Loucy (cell line): Measurements from ENCODE around the gene HYAL3.
A peak's percentile ranks its signal among the peaks of the same experiment; 100 is the strongest.

ENCODE experiments used
- H2AFZ ChIP-seq: fragments of 200-600 bp; sonication (generic); 2 replicates; pipeline ENCODE4 v1.6.0; 2016; ENCODE audit warnings: antibody characterized with exemption, mild to moderate bottlenecking, low read length, moderate library complexity
- H3F3A ChIP-seq: fragments of 200-600 bp; 2 replicates; pipeline ENCODE4 v1.6.0; 2016; ENCODE audit warnings: antibody characterized with exemption, low read depth, mild to moderate bottlenecking
- H3K27me3 ChIP-seq: fragments of 200-600 bp; sonication (generic); 2 replicates; pipeline ENCODE4 v1.6.1; 2014; ENCODE audit warnings: low read length, mild to moderate bottlenecking; ENCODE audit not compliant: insufficient read depth, poor library complexity, severe bottlenecking
- H3K36me3 ChIP-seq: fragments of 200-600 bp; sonication (generic); 2 replicates; pipeline ENCODE4 v1.6.1; 2016; ENCODE audit warnings: low read length; ENCODE audit not compliant: insufficient read depth
- H3K4me1 ChIP-seq: fragments of 200-600 bp; sonication (generic); 2 replicates; pipeline ENCODE4 v1.5.1; 2014; ENCODE audit warnings: low read length, mild to moderate bottlenecking; ENCODE audit not compliant: insufficient read depth, poor library complexity, severe bottlenecking
- H3K4me2 ChIP-seq: fragments of 200-600 bp; sonication (generic); 2 replicates; pipeline ENCODE4 v1.6.0; 2014; ENCODE audit warnings: antibody characterized with exemption, low read length, low read depth, mild to moderate bottlenecking; ENCODE audit not compliant: poor library complexity, severe bottlenecking
- H3K4me3 ChIP-seq: fragments of 200-600 bp; sonication (generic); 2 replicates; pipeline ENCODE4 v1.5.1; 2014; ENCODE audit warnings: low read length, mild to moderate bottlenecking, mixed read lengths; ENCODE audit not compliant: poor library complexity, severe bottlenecking
- H3K79me2 ChIP-seq: fragments of 200-600 bp; sonication (generic); 2 replicates; pipeline ENCODE4 v1.6.1; 2014; ENCODE audit warnings: low read length; ENCODE audit not compliant: insufficient read depth
- H3K9ac ChIP-seq: fragments of 200-600 bp; sonication (generic); 2 replicates; pipeline ENCODE4 v1.6.0; 2014; ENCODE audit warnings: mild to moderate bottlenecking, low read depth, low read length, moderate library complexity; ENCODE audit not compliant: poor library complexity, severe bottlenecking
- H3K9me2 ChIP-seq: fragments of 200-600 bp; sonication (generic); replicated peaks from 2 replicates; pipeline ENCODE4 v1.6.1; 2016; ENCODE audit warnings: low read depth, low read length, mixed read lengths
- H3K9me3 ChIP-seq: fragments of 200-600 bp; sonication (generic); 2 replicates; pipeline ENCODE4 v1.6.1; 2014; ENCODE audit warnings: mild to moderate bottlenecking, antibody characterized with exemption, low read length, low read depth; ENCODE audit not compliant: insufficient read depth
- H4K20me1 ChIP-seq: fragments of 200-600 bp; sonication (generic); 2 replicates; pipeline ENCODE4 v1.6.0; 2014; ENCODE audit warnings: antibody characterized with exemption, low read length, mild to moderate bottlenecking; ENCODE audit not compliant: insufficient read depth, poor library complexity, severe bottlenecking
- EZH2phosphoT487 ChIP-seq: fragments of 200-600 bp; IDR thresholded peaks from 2 replicates; pipeline ENCODE4 v1.6.1; 2018; ENCODE audit warnings: antibody characterized with exemption, mild to moderate bottlenecking, moderate library complexity, borderline replicate concordance
- TF ChIP-seq, protein P1 (sequence below): fragments of 200-600 bp; sonication (generic); conservative IDR thresholded peaks from 2 replicates; pipeline ENCODE4 v1.5.1; 2014; ENCODE audit warnings: mild to moderate bottlenecking, antibody characterized with exemption, low read length

Gene HYAL3

DNA sequence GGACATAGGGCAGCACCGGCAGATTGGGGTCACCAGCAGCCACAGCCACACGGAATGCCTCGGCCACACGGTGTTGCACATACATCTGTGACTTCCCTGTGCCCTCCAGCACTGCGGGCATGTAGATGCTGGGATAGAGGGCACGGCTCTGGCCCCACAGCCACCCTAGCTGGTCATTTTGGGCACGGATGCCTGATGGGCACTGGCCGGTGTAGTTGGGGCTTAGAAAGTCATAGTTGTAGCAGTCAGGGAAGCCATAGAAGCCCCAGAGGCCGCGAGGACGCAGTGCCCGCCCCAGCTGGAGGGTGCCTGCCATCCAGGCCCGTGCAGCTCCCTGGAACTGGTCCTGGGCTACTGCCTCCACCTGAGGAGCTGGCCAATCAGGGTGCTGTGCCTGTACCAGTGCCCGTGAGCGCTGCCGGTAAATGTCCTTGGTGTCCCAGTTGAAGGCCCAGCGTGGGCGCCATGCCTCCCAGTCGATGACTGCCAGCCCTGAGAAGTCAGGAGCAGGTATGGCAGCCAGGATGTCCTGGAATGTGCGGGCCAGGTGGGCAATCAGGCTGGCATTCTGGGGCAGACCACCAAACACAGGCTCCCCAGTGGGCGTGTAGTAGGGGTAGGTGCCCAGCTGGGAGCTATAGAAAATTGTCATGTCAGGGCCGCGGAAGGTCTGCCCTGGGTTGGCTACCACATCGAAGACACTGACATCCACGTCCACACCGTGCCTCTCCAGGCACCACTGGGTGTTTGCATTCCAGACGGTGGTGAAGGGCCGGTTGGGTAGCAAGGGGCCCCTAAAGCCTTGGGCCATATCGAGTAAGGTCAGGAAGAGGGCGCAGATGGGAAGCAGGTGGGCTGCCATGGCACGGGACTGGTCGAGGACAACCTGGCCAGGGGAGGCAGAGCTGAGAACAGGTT, 3.1 kb upstream of the HYAL3 start:
- H3K4me2 ChIP-seq: no peak overlapping the region
- peaks cover 13% of the 10 kb centered on the region; the same call in 1 of the 2 replicates for H3K79me2 ChIP-seq
- H3K36me3 ChIP-seq: no peaks in the 10 kb centered on the region
- peaks cover 16% of the 10 kb centered on the region for H3K4me1 ChIP-seq
- no peaks in the 10 kb centered on the region for H3F3A ChIP-seq
- TF ChIP-seq, protein P1, sequence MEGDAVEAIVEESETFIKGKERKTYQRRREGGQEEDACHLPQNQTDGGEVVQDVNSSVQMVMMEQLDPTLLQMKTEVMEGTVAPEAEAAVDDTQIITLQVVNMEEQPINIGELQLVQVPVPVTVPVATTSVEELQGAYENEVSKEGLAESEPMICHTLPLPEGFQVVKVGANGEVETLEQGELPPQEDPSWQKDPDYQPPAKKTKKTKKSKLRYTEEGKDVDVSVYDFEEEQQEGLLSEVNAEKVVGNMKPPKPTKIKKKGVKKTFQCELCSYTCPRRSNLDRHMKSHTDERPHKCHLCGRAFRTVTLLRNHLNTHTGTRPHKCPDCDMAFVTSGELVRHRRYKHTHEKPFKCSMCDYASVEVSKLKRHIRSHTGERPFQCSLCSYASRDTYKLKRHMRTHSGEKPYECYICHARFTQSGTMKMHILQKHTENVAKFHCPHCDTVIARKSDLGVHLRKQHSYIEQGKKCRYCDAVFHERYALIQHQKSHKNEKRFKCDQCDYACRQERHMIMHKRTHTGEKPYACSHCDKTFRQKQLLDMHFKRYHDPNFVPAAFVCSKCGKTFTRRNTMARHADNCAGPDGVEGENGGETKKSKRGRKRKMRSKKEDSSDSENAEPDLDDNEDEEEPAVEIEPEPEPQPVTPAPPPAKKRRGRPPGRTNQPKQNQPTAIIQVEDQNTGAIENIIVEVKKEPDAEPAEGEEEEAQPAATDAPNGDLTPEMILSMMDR: no peak
- no peak for TF ChIP-seq EZH2phosphoT487
- H3K4me3 ChIP-seq: no peak overlapping the region
- no peaks in the 10 kb centered on the region for H3K27me3 ChIP-seq
- H4K20me1 ChIP-seq: peaks cover 3% of the 10 kb centered on the region
- H3K9me2 ChIP-seq: no peaks in the 10 kb centered on the region
- H3K9me3 ChIP-seq: no peaks in the 10 kb centered on the region
- H3K9ac ChIP-seq: no peak overlapping the region
- H2AFZ ChIP-seq: no peak overlapping the region

DNA sequence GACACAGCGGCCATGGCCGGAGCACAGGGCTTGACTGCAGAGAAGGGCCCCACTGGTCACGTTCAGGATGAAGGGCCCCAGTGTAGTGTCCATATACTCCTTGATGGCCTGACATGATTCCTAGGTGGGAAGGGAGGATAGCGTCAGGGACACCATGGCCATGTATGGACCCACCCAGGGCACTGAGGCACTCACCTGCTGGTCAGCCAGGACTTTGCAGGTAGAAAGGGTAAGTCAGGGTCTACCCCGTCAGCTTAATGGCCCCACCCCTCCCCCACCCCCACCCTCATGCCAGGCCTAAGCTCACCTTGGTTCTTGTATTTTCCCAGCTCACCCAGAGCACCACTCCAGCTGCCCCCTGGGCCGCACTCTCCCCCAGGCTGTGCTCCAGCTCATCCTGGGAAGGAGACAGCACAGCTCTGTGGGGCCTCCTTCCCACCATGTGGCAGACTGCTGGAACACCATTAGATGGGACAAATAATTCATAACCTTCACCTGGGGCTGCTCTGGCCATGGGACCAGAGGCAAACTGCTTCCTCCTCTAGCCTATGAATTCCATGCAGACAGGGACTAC, 1.6 kb upstream of the HYAL3 start:
- Histone ChIP-seq H2AFZ (no peak overlapping the region), H3K9me2 (no peaks in the 10 kb centered on the region), H3K9me3 (no peaks in the 10 kb centered on the region), H3K4me1 (peaks cover 17% of the 10 kb centered on the region), H3F3A (no peaks in the 10 kb centered on the region), H4K20me1 (peaks cover 3% of the 10 kb centered on the region), H3K36me3 (no peaks in the 10 kb centered on the region), H3K9ac (peak overlapping the region; percentile 82), H3K4me2 (peak overlapping the region; percentile 92), H3K4me3 (peak overlapping the region; percentile 78), H3K79me2 (peaks cover 19% of the 10 kb centered on the region; the same call in 1 of the 2 replicates), H3K27me3 (no peaks in the 10 kb centered on the region)
- TF ChIP-seq, protein P1: no peak
- no peak for TF ChIP-seq EZH2phosphoT487

DNA sequence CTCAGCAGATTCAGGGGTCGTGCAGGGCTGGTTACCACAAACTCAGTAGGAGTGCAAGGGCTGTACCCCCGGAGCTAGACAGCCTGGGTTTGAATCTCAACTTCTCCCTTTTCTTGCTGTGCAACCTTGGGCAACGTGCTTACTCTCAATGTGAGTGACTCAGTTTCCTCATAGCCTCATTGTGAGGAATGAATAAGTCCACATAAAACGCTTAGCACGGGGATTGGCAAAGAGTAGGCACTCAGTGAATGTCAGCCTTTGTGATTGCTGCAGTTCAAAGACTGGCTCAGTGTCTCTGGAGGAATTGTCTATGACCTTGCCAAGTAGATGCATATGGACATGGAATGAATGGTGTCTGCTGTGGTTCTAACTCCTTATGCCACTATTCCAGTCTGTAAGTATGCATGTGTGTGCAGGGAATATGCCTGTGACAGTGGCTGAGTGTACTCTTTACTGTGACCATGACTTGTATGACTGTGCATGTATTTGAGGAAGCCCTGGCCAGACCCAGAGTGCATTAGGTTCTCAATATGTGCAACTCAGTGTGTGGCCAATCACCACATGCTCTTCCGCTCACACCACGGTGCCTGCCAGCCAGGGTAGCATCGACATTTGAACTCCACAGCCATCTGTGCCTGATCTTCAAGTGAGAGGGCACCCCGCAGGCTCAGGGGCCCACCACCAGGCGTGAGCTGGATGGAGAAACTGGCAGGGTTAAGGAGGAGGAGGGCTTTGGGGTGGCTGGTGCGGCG, 900 bp upstream of the HYAL3 start:
- Histone ChIP-seq H4K20me1 (peaks cover 3% of the 10 kb centered on the region), H3F3A (no peaks in the 10 kb centered on the region), H3K4me2 (peak overlapping the region; percentile 92), H3K4me3 (peak overlapping the region; percentile 78), H3K9me2 (no peaks in the 10 kb centered on the region), H3K79me2 (peaks cover 19% of the 10 kb centered on the region; the same call in 1 of the 2 replicates), H3K36me3 (no peaks in the 10 kb centered on the region), H3K9me3 (no peaks in the 10 kb centered on the region), H3K9ac (peak overlapping the region; percentile 82), H3K27me3 (no peaks in the 10 kb centered on the region), H3K4me1 (peaks cover 17% of the 10 kb centered on the region), H2AFZ (peak overlapping the region; percentile 92)
- TF ChIP-seq, protein P1: no peak
- TF ChIP-seq EZH2phosphoT487: no peak
